ENCODE results near the gene CARD9.

CARD9 gene

GRCh38 chr9:136401173-136401922, 27.9 kb upstream of the CARD9 start:
- no peak for DNase-seq

- peak; percentile 83 for DNase-seq
Measured at GRCh38 chr9:136400038-136400834, 26.8 kb upstream of the CARD9 start, which contains the start of gene SNAPC4. Gene SNAPC4 (minus strand): TSS chr9:136400170. CDS start chr9:136398428, 1,742 bp downstream.

- DNase-seq, result peak; percentile 32
Measured at GRCh38 chr9:136399176-136400037, 25.9 kb upstream of the CARD9 start.

GRCh38 chr9:136398286-136398685, 24.8 kb upstream of the CARD9 start:
- DNase-seq, result no peak

- no peak for DNase-seq
Measured at GRCh38 chr9:136397643-136398042, 24.2 kb upstream of the CARD9 start.

- DNase-seq, result no peak
Measured at GRCh38 chr9:136396219-136396515, 22.7 kb upstream of the CARD9 start.

- no peak for DNase-seq
Measured at GRCh38 chr9:136395345-136396218, 22.1 kb upstream of the CARD9 start.

GRCh38 chr9:136395020-136395340, 21.5 kb upstream of the CARD9 start:
- no peak for DNase-seq

GRCh38 chr9:136394312-136395019, 21.0 kb upstream of the CARD9 start:
- no peak for DNase-seq

GRCh38 chr9:136393531-136393930, 20.1 kb upstream of the CARD9 start:
- no peak for DNase-seq

GRCh38 chr9:136392538-136393449, 19.3 kb upstream of the CARD9 start:
- DNase-seq, result no peak

GRCh38 chr9:136391737-136392537, 18.5 kb upstream of the CARD9 start:
- DNase-seq, result no peak

- no peak for DNase-seq
Measured at GRCh38 chr9:136389396-136389795, 15.9 kb upstream of the CARD9 start.

GRCh38 chr9:136387217-136387616, 13.7 kb upstream of the CARD9 start:
- no peak for DNase-seq

- no peak for DNase-seq
Measured at GRCh38 chr9:136386018-136386417, 12.5 kb upstream of the CARD9 start.

GRCh38 chr9:136385015-136385414, 11.5 kb upstream of the CARD9 start:
- peak; percentile 34 for DNase-seq

GRCh38 chr9:136383436-136383835, 10.0 kb upstream of the CARD9 start:
- DNase-seq, result no peak

GRCh38 chr9:136381966-136382513, 8.6 kb upstream of the CARD9 start:
- DNase-seq, result no peak

GRCh38 chr9:136381311-136381710, 7.8 kb upstream of the CARD9 start:
- no peak for DNase-seq

- no peak for DNase-seq
Measured at GRCh38 chr9:136380381-136380780, 6.9 kb upstream of the CARD9 start.

Measured in stimulated activated naive CD4-positive, alpha-beta T cell treated with Interleukin-2 at 50 U/mL for 16 hours (primary cell).